HuH-7.5 (cell line): Measurements from ENCODE around the gene TTC21A.

ENCODE experiments used
- DNase-seq: peaks from one replicate; pipeline ENCODE4 v3.0.0; 2011; ENCODE audit warnings: low spot score

The TTC21A gene

GRCh38 chr3:39138804-39139415 is 31.4 kb downstream of the TTC21A start:
- no peak for DNase-seq

- no peak for DNase-seq
Measured at GRCh38 chr3:39139442-39139841, 32.0 kb downstream of the TTC21A start.

- no peak for DNase-seq
Measured at GRCh38 chr3:39140341-39140971, 33.0 kb downstream of the TTC21A start.

GRCh38 chr3:39141171-39141995 is 33.9 kb downstream of the TTC21A start:
- no peak for DNase-seq

GRCh38 chr3:39142067-39142466 is 34.6 kb downstream of the TTC21A start:
- DNase-seq, result no peak

- no peak for DNase-seq
Measured at GRCh38 chr3:39143051-39143885, 35.8 kb downstream of the TTC21A start.

- no peak for DNase-seq
Measured at GRCh38 chr3:39144095-39144747, 36.7 kb downstream of the TTC21A start.

GRCh38 chr3:39144748-39145380 is 37.4 kb downstream of the TTC21A start:
- no peak for DNase-seq

GRCh38 chr3:39146083-39146501 is 38.6 kb downstream of the TTC21A start:
- no peak for DNase-seq

GRCh38 chr3:39146611-39147591 is 39.4 kb downstream of the TTC21A start:
- no peak for DNase-seq

- DNase-seq, result no peak
Measured at GRCh38 chr3:39147711-39148434, 40.4 kb downstream of the TTC21A start.

- DNase-seq, result no peak
Measured at GRCh38 chr3:39148435-39149058, 41.1 kb downstream of the TTC21A start.

GRCh38 chr3:39149059-39149455 is 41.6 kb downstream of the TTC21A start:
- no peak for DNase-seq

GRCh38 chr3:39149498-39150147 is 42.1 kb downstream of the TTC21A start:
- DNase-seq, result no peak

- no peak for DNase-seq
Measured at GRCh38 chr3:39150148-39150802, 42.8 kb downstream of the TTC21A start.

GRCh38 chr3:39150803-39151631 is 43.5 kb downstream of the TTC21A start:
- no peak for DNase-seq

- DNase-seq, result no peak
Measured at GRCh38 chr3:39153977-39154279, 46.4 kb downstream of the TTC21A start.
